RWPE1 (cell line): Measurements from ENCODE around the gene OSBPL8.

Experiments used
- CTCF ChIA-PET: fragments of 350-600 bp; sonication (Branson Sonifier 250); formaldehyde crosslinking; extraction: SDS; loops from one replicate; lab custom pipeline; 2021; lab: Yijun Ruan, JAX
- POLR2A ChIA-PET: fragments of 400-600 bp; formaldehyde crosslinking; extraction: SDS; loops from one replicate; lab custom pipeline; 2020; ENCODE audit warnings: antibody characterized with exemption; ENCODE audit not compliant: low non-redundant PET; lab: Yijun Ruan, JAX
- DNase-seq: peaks from one replicate; pipeline ENCODE4 v3.0.0; 2012; ENCODE audit warnings: low spot score
- H3K27ac ChIP-seq: fragments of 450-650 bp; 2 replicates; pipeline ENCODE4 v1.5.1; 2017
- TF ChIP-seq, protein P1 (sequence below): fragments of 450-650 bp; conservative IDR thresholded peaks from 2 replicates; pipeline ENCODE4 v1.5.1; 2017; ENCODE audit warnings: low read depth, mild to moderate bottlenecking

OSBPL8 gene

DNA sequence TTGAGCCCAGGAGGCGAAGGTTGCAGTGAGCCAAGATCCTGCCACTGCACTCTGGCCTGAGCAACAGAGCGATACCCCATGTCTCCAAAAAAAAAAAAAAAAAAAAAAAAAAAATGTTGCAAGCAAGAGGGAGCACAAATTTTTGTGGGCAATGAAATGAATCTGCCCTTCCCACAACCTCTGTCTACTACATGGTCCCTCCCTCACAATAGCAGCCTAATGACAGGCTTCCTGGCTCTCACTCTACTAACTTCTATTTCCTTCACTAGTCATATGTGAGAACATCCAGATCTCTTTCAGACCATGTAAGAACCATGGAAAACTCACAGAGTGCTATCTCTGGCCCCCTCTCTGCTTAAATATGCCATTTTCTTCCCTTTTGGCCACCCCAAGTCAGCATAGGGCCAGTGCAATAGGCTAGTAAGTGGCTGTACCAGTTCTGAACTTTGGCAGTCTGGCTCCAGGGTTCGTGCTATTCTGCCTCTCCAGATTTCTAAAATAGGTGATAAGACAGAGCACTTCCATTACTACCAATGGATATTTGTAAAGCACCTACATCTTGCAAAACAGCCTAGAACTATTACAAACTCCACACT is 7.1 kb downstream of the OSBPL8 start:
- no peak for DNase-seq
- ChIA-PET CTCF (no interaction called here), POLR2A (no interaction called here)
- no peak overlapping the region for H3K27ac ChIP-seq
- TF ChIP-seq, protein P1, sequence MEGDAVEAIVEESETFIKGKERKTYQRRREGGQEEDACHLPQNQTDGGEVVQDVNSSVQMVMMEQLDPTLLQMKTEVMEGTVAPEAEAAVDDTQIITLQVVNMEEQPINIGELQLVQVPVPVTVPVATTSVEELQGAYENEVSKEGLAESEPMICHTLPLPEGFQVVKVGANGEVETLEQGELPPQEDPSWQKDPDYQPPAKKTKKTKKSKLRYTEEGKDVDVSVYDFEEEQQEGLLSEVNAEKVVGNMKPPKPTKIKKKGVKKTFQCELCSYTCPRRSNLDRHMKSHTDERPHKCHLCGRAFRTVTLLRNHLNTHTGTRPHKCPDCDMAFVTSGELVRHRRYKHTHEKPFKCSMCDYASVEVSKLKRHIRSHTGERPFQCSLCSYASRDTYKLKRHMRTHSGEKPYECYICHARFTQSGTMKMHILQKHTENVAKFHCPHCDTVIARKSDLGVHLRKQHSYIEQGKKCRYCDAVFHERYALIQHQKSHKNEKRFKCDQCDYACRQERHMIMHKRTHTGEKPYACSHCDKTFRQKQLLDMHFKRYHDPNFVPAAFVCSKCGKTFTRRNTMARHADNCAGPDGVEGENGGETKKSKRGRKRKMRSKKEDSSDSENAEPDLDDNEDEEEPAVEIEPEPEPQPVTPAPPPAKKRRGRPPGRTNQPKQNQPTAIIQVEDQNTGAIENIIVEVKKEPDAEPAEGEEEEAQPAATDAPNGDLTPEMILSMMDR = no peak

DNA sequence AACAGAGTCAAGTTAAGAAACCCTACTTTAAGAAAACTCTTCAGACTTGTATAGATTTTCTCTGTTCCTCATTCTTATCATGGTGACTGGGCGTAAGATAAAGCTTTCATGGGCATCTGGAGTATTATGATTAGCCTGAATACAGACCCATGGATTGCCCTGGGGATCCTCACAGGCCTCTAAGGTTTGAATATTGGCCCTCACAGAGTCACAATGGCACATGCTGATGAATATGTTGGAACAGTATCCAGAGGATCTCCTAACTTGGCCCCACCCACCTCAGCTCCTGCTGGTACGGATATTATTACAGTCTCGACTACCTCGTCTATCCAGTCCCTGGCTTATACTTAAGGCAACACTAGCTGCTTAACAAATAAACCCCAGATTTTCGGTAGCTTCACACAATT is 8.1 kb downstream of the OSBPL8 start:
- DNase-seq = no peak
- ChIA-PET POLR2A (no interaction called here), CTCF (no interaction called here)
- TF ChIP-seq, protein P1 = no peak
- no peak overlapping the region for H3K27ac ChIP-seq

DNA sequence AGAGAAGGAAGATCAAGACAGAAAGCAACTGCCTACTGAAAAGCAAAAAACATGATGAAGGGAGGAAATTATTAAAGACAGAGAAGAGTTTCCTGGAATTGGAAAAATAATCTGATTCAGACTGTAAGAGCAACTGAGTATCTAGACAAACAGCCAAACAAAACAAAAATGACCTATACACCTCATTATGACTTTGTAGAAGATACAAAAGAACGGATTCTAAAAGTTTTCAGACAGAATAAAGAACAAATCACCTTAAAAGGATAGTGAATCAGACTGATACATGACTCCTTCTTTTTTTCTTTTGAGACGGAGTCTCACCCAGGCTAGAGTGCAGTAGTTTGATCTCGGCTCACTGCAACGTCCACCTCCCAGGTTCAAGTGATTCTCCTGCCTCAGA is 10.4 kb downstream of the OSBPL8 start:
- no peak overlapping the region for H3K27ac ChIP-seq
- DNase-seq = no peak
- CTCF ChIA-PET = no interaction called here
- TF ChIP-seq, protein P1 = no peak
- POLR2A ChIA-PET = no interaction called here

DNA sequence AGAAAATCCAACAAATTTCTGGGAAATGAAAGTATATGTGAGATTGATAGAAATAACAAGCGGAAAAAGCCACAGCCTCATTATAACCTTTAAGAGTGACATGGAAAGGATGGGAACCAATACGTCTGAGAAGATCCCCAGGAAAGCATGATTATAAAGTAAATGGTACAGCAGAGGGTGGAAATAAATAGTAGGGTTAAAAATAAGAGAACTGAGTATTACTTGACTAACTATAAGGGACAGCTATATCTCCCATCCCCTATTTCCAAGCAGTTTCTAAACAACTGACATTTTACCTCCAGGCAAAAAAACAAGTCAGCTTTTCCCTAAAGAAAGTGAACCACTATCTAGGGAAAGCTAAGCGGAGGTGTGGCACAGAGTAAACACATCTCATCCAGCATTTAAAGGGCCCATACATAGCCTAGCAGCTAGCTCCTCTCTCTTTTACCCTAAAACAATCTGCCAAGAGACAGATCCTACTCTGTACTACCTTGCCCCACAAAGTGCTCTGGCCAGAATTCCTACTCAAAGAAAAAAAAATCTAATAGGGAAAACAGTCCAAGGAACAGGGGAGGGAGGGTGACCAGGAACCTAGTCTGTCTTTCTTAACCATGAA is 11.2 kb downstream of the OSBPL8 start:
- POLR2A ChIA-PET = no interaction called here
- TF ChIP-seq, protein P1 = no peak
- DNase-seq = no peak
- no peak overlapping the region for H3K27ac ChIP-seq
- CTCF ChIA-PET = interaction anchor here (0.5 kb wide), 2 partner anchors 11 to 277 kb away, joined by 3 to 5 read pairs; no protein-coding TSS in a partner anchor

DNA sequence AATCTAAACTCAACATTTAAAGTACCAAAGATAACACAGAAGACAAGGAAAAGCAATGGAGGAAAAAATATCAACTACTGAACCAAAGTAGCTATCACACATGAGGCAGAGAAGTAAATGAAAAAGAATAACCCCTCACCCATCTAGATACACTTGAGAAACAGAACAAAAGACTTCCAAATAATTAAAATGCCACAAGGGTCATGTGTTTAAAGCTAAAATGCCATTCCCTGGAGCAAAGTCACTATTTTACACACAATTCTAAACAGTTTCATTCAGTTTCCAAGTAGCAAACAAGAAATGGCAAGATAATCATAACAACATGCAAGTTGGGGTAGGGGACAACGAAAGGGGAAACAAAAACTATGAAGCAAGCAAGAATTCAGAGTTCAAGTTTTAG is 12.0 kb downstream of the OSBPL8 start:
- no peak for DNase-seq
- ChIA-PET CTCF (no interaction called here), POLR2A (no interaction called here)
- TF ChIP-seq, protein P1 = no peak
- no peak overlapping the region for H3K27ac ChIP-seq

DNA sequence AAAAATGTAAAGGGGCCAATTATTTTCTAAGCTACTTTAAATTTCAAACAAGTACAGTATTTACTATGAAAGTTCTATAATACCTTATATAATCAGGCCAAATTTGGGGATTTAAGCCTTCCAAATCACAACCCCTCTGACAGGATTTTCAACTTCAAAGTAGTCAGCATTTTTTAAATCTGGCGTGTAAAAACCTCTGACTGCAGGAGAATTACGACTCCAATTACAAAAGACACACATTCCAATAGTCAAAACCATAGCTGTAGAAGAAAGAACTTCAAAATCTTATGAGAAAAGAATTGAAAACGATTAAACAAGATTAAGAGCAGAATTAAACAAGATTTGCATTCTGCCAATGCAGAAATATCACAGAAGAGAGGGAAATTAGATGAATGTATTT is 12.7 kb downstream of the OSBPL8 start:
- no peak overlapping the region for H3K27ac ChIP-seq
- TF ChIP-seq, protein P1 = no peak
- ChIA-PET POLR2A (no interaction called here), CTCF (no interaction called here)
- no peak for DNase-seq
